Panc1 (cell line): Measurements from ENCODE around the gene GMDS.

Experiments
- CTCF ChIP-seq: fragments of 450-650 bp; IDR thresholded peaks from 2 replicates; pipeline ENCODE4 v1.5.1; 2017; ENCODE audit warnings: mild to moderate bottlenecking
- POLR2AphosphoS5 ChIP-seq: IDR thresholded peaks from 2 replicates; pipeline ENCODE4 v1.6.1; 2012; ENCODE audit warnings: mild to moderate bottlenecking, low read depth, low read length, moderate library complexity

DNA sequence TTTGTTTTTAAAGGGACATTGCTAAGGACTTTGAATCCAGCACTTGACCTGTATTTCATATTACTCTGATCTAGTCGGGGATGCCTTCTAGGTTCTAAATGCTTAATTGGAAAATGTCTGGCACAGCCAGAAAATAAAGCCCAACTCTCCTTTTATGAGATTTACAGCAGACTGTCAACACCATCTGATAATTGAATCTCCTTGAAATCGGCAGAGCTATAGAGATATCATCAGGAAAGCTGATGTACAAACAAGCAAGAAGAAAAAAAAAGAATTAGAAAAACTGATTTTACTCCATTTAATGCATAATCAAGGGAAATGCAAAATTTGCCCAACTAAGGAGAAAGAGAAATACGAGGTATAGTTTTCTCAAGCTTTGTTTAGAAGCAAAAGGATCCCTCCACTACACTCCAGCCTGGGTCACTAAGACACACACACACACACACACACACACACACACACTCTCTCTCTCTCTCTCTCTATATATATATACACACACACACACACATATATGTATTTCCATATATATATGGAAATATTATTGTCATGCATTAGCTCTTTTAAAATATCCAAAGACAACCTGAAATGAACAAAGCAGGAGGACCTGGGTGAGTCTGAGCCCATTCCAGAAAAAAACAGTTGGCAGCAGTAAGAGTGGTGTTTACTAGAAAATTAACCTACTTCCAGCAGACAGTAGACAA, 645.2 kb downstream of the GMDS start:
- TF ChIP-seq CTCF (no peak), POLR2AphosphoS5 (no peak)
